OCI-LY7 (cell line): Measurements from ENCODE around the gene ASXL2. TPM values are rescaled to one million over a fixed set of nuclear protein-coding genes. Genes with fewer than 3 reads are reported as not detected.

Source experiments
- BruUV-seq: library from RNA; stranded (reverse); fragments of 400-500 nt; replicated peaks from 2 replicates; lab custom pipeline; 2021; lab: Mats Ljungman, UMichigan
- CTCF ChIA-PET: fragments of 300-600 bp; sonication (Branson Sonifier 250); formaldehyde crosslinking; loops from one replicate; lab custom pipeline; 2022; ENCODE audit warnings: antibody characterized with exemption; ENCODE audit not compliant: unreplicated experiment; lab: Charles Lee
- POLR2A ChIA-PET: fragments of 300-600 bp; sonication (Branson Sonifier 250); formaldehyde crosslinking; loops from one replicate; lab custom pipeline; 2022; ENCODE audit warnings: antibody characterized with exemption; lab: Charles Lee
- DNase-seq: peaks from one replicate; pipeline ENCODE4 v3.0.0-alpha.2; 2015; ENCODE audit warnings: low spot score
- H2AFZ ChIP-seq: fragments of 200-600 bp; sonication (generic), shearing (Covaris generic); 2 replicates; pipeline ENCODE4 v1.6.1; 2014; ENCODE audit warnings: mild to moderate bottlenecking, antibody characterized with exemption, low read length, moderate library complexity
- H3K27ac ChIP-seq: fragments of 200-600 bp; sonication (generic); 2 replicates; pipeline ENCODE4 v1.5.1; 2014; ENCODE audit warnings: mixed run types, low read depth, mild to moderate bottlenecking, moderate library complexity, low read length, inconsistent platforms; ENCODE audit not compliant: poor library complexity, severe bottlenecking
- H3K36me3 ChIP-seq: fragments of 200-600 bp; sonication (generic); 2 replicates; pipeline ENCODE4 v1.6.1; 2014; ENCODE audit warnings: mild to moderate bottlenecking, antibody characterized with exemption, low read length, moderate library complexity, mixed read lengths; ENCODE audit not compliant: insufficient read depth
- H3K4me1 ChIP-seq: fragments of 200-600 bp; sonication (generic); 2 replicates; pipeline ENCODE4 v1.5.1; 2014; ENCODE audit warnings: mild to moderate bottlenecking, low read length; ENCODE audit not compliant: insufficient read depth, poor library complexity, severe bottlenecking
- H3K4me2 ChIP-seq: fragments of 200-600 bp; sonication (generic); 2 replicates; pipeline ENCODE4 v1.6.1; 2014; ENCODE audit warnings: mild to moderate bottlenecking, low read length
- H3K4me3 ChIP-seq: fragments of 200-600 bp; sonication (generic); 2 replicates; pipeline ENCODE4 v1.5.1; 2014; ENCODE audit warnings: mild to moderate bottlenecking, low read depth, low read length; ENCODE audit not compliant: poor library complexity, severe bottlenecking
- H3K79me2 ChIP-seq: fragments of 200-600 bp; sonication (generic); 2 replicates; pipeline ENCODE4 v1.6.1; 2016; ENCODE audit warnings: low read depth, mild to moderate bottlenecking, low read length, moderate library complexity, mixed read lengths; ENCODE audit not compliant: insufficient read depth
- H3K9me2 ChIP-seq: fragments of 200-600 bp; sonication (generic); 2 replicates; pipeline ENCODE4 v1.6.1; 2016; ENCODE audit warnings: mild to moderate bottlenecking, low read length, mixed read lengths; ENCODE audit not compliant: insufficient read depth
- H3K9me3 ChIP-seq: fragments of 200-600 bp; sonication (generic); 2 replicates; pipeline ENCODE4 v1.6.1; 2014; ENCODE audit warnings: mild to moderate bottlenecking, mixed run types, low read length, mixed read lengths
- H4K20me1 ChIP-seq: fragments of 200-600 bp; sonication (generic); 2 replicates; pipeline ENCODE4 v1.6.1; 2014; ENCODE audit warnings: mild to moderate bottlenecking, antibody characterized with exemption, low read length, moderate library complexity, mixed read lengths; ENCODE audit not compliant: insufficient read depth
- EZH2phosphoT487 ChIP-seq: fragments of 200-600 bp; sonication (generic); IDR thresholded peaks from 2 replicates; pipeline ENCODE4 v1.6.1; 2018; ENCODE audit warnings: low read depth, borderline replicate concordance, mild to moderate bottlenecking, mixed run types, antibody characterized with exemption, low read length, moderate library complexity, mixed read lengths
- intact Hi-C: fragments of 100-400 bp; cut with micrococcal nuclease; formaldehyde crosslinking; loops from one replicate; pipeline ENCODE4 v1.10.0; 2022; ENCODE audit not compliant: unreplicated experiment
- total RNA-seq, 2 experiments: library from RNA; depleted of rRNA in 1 of 2; stranded (reverse); fragments of >200 nt in 1 of 2; shearing (Covaris generic) in 1 of 2; gene quantifications; 2 replicates each; pipeline ENCODE4 v1.2.3, GENCODE V29; 2014 to 2022
- TF ChIP-seq, protein P1 (sequence below): fragments of 200-600 bp; sonication (generic); conservative IDR thresholded peaks from 2 replicates; pipeline ENCODE4 v1.5.1; 2014; ENCODE audit warnings: mild to moderate bottlenecking, antibody characterized with exemption, low read length, moderate library complexity, mixed read lengths

ASXL2 gene
- total RNA-seq, 2 experiments from 2014 or later = 12.4 to 31.8 TPM

DNA sequence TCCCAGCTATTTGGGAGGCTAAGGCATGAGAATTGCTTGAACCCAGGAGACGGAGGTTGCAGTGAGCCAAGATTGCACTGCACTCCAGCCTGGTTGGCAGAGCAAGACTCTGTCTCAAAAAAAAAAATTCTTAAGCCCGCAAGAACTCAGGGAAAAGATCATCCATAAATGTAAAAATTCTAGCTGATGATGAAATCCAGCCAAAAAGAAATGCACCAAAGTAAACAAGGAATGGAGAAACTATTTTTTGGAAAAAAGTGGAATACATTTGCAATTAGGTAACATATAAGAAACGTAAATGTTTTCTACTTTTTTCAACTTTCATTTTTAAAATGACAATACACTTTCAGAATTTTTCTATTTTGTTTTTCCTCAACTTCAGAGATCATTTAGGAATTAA lies 61.3 kb downstream of the ASXL2 start:
- Histone ChIP-seq H3K79me2 (no peaks in the 10 kb centered on the region), H3K4me3 (no peak overlapping the region), H2AFZ (no peak overlapping the region), H3K9me2 (no peaks in the 10 kb centered on the region), H3K4me1 (no peaks in the 10 kb centered on the region), H4K20me1 (no peaks in the 10 kb centered on the region), H3K27ac (no peak overlapping the region), H3K36me3 (peaks cover 8% of the 10 kb centered on the region; the same call in 1 of the 2 replicates), H3K9me3 (no peaks in the 10 kb centered on the region), H3K4me2 (no peak overlapping the region)
- BruUV-seq = no TSS peak
- ChIA-PET CTCF (no interaction called here), POLR2A (no interaction called here)
- intact Hi-C loops = no loop called here
- no peak for TF ChIP-seq EZH2phosphoT487
- no peak for DNase-seq

DNA sequence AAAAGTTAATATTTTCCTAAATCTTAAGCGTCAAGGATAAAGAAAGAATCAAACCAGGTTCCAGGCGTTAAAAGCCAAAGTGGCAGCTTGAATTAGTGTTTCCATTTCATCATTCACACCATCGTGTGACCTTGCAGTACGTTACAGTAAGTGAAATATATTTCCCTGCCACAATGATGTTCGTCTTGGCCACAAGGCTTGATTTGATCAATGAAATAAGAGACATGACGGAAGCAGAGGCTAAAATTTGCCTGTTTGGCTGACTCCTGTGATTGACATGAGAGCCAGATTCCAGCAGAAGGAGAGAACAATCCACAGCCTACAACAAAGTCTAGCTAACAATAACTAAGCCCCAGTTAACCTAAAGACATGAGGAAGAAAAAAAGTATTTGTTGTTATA lies 62.0 kb downstream of the ASXL2 start:
- no peak overlapping the region for H3K4me2 ChIP-seq
- POLR2A ChIA-PET = interaction anchor here (0.5 to 0.6 kb wide), 2 partner anchors 26 to 559 kb away, joined by 3 read pairs; no protein-coding TSS in a partner anchor
- BruUV-seq = no TSS peak
- no peaks in the 10 kb centered on the region for H3K9me2 ChIP-seq
- H3K9me3 ChIP-seq = no peaks in the 10 kb centered on the region
- H4K20me1 ChIP-seq = no peaks in the 10 kb centered on the region
- no peak overlapping the region for H2AFZ ChIP-seq
- intact Hi-C loops = no loop called here
- H3K4me1 ChIP-seq = no peaks in the 10 kb centered on the region
- TF ChIP-seq EZH2phosphoT487 = no peak
- TF ChIP-seq, protein P1, sequence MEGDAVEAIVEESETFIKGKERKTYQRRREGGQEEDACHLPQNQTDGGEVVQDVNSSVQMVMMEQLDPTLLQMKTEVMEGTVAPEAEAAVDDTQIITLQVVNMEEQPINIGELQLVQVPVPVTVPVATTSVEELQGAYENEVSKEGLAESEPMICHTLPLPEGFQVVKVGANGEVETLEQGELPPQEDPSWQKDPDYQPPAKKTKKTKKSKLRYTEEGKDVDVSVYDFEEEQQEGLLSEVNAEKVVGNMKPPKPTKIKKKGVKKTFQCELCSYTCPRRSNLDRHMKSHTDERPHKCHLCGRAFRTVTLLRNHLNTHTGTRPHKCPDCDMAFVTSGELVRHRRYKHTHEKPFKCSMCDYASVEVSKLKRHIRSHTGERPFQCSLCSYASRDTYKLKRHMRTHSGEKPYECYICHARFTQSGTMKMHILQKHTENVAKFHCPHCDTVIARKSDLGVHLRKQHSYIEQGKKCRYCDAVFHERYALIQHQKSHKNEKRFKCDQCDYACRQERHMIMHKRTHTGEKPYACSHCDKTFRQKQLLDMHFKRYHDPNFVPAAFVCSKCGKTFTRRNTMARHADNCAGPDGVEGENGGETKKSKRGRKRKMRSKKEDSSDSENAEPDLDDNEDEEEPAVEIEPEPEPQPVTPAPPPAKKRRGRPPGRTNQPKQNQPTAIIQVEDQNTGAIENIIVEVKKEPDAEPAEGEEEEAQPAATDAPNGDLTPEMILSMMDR = no peak
- CTCF ChIA-PET = no interaction called here
- H3K79me2 ChIP-seq = no peaks in the 10 kb centered on the region
- no peak overlapping the region for H3K4me3 ChIP-seq
- H3K36me3 ChIP-seq = peaks cover 8% of the 10 kb centered on the region; the same call in 1 of the 2 replicates
- no peak for DNase-seq
- no peak overlapping the region for H3K27ac ChIP-seq

DNA sequence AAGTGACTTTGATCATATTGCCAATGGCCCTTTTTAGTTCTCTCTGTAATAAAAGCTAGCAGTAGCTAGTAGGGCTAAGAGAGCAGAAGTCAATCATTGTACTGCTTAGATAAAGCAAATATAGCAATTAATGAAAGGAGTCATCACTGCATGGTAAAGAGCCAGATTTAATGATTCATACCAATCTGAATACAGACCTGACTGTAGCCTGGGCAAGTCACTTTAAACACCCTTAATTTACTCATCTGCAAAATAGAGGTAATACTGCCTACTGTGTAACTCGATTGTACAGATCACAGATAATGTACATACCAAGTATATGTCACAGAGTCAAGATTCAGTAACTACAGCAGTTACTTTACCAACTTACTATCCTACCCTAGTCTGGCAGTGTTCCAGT lies 63.6 kb downstream of the ASXL2 start:
- CTCF ChIA-PET = no interaction called here
- POLR2A ChIA-PET = interaction anchor here (0.6 to 1.7 kb wide), 2 partner anchors 12 to 22 kb away, joined by 3 to 6 read pairs; no protein-coding TSS in a partner anchor
- no peaks in the 10 kb centered on the region for H3K79me2 ChIP-seq

More for the DNA sequence above, 63.6 kb downstream of the ASXL2 start:
- Histone ChIP-seq H3K27ac (no peak overlapping the region), H3K9me2 (no peaks in the 10 kb centered on the region), H3K4me1 (no peaks in the 10 kb centered on the region), H3K4me2 (no peak overlapping the region), H3K9me3 (no peaks in the 10 kb centered on the region), H3K36me3 (peaks cover 8% of the 10 kb centered on the region; the same call in 1 of the 2 replicates), H2AFZ (no peak overlapping the region), H3K4me3 (no peak overlapping the region), H4K20me1 (no peaks in the 10 kb centered on the region)
- TF ChIP-seq EZH2phosphoT487 = no peak
- TF ChIP-seq, protein P1 = no peak
- DNase-seq = no peak
- intact Hi-C loops = no loop called here
- no TSS peak for BruUV-seq
